ENCODE measurements around the gene LENG9.

DNA sequence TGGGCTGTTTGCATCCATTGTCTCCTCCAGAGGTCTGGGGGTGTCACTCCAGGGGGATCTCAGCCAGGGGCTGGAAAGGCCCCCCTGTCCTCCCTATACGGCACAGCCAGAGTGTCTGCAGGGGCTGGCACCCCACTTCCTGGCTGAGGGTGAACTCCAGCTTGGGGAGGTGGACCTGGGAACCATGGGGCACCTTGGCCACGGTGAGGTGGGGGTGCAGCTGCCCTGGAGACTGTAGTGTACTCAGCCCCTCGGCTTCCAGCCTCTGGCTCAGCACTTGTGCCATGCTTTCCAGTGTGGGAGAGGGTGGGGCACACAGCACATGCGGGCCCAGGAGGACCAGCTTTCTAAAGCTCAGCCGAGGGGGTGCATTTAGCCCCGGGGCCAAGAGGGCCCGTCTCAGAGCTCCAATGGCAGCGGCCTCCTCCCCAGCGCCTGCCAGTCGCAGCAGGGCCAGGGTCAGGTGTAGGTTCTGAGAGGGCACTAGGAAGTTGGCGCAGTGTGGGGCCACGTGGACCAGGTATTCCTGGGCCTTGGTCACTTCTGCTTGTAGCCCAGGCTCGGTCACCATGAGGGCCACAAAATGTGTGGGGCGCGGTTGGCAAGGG lies 1.4 kb downstream of the LENG9 start:
- TF ChIP-seq, protein P1, sequence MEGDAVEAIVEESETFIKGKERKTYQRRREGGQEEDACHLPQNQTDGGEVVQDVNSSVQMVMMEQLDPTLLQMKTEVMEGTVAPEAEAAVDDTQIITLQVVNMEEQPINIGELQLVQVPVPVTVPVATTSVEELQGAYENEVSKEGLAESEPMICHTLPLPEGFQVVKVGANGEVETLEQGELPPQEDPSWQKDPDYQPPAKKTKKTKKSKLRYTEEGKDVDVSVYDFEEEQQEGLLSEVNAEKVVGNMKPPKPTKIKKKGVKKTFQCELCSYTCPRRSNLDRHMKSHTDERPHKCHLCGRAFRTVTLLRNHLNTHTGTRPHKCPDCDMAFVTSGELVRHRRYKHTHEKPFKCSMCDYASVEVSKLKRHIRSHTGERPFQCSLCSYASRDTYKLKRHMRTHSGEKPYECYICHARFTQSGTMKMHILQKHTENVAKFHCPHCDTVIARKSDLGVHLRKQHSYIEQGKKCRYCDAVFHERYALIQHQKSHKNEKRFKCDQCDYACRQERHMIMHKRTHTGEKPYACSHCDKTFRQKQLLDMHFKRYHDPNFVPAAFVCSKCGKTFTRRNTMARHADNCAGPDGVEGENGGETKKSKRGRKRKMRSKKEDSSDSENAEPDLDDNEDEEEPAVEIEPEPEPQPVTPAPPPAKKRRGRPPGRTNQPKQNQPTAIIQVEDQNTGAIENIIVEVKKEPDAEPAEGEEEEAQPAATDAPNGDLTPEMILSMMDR (conservative IDR thresholded peaks at IDR 0.05 in 1 of 2, IDR thresholded peaks at IDR 0.05 in 1 of 2; ENCODE audit: extremely low read depth in 1 of 2, insufficient read depth in 1 of 2, low read depth in 1 of 2, low read length in 2 of 2), result no peak
- no peak for TF ChIP-seq EZH2 (IDR thresholded peaks at IDR 0.05; ENCODE audit: borderline replicate concordance, low read length)

All from mammary epithelial cell (primary cell).